K562 (cell line): Measurements from ENCODE around the gene INPP5K. TPM values are rescaled to one million over a fixed set of nuclear protein-coding genes. Genes with fewer than 3 reads are reported as not detected.

ENCODE experiments used
- ATAC-seq: fragments of 200-7000 bp; cut with Tn5 transposase; 3 replicates; pipeline ENCODE4 v1.9.1; 2020; ENCODE audit warnings: moderate library complexity
- BruUV-seq: library from RNA; stranded (reverse); fragments of 400-500 nt; replicated peaks from 2 replicates; lab custom pipeline; 2021; lab: Mats Ljungman, UMichigan
- CTCF ChIA-PET: fragments of 300-600 bp; formaldehyde crosslinking; extraction: SDS; loops from one replicate; lab custom pipeline; 2021; ENCODE audit warnings: low intra/inter-chr PET ratio; lab: Yijun Ruan, JAX
- POLR2A ChIA-PET: fragments of 300-600, 350-650 bp; sonication (Branson Sonifier 250); formaldehyde crosslinking; extraction: SDS; loops from one replicate; lab custom pipeline; 2021; ENCODE audit warnings: antibody characterized with exemption, inconsistent platforms; lab: Yijun Ruan, JAX
- DNase-seq, 4 experiments: peaks; one replicate each; pipeline versions ENCODE4 v3.0.0 to v3.0.0-alpha.2; 2011 to 2018; ENCODE audit warnings: low spot score in 3 of 4, mixed read lengths in 3 of 4; ENCODE audit errors: extremely low read depth in 1 of 4
- FAIRE-seq: peaks from 2 replicates; lab custom pipeline; 2011; peaks lifted over from hg19 to GRCh38; lab: Jason Lieb, UNC
- H2AFZ ChIP-seq: 2 replicates; pipeline ENCODE4 v1.6.0; 2011; ENCODE audit warnings: low read depth, low read length, control low read depth, inconsistent platforms
- H3K27ac ChIP-seq: fragments of 200-600 bp; 3 replicates; pipeline ENCODE4 v1.8.0; 2011; ENCODE audit warnings: low read depth, mild to moderate bottlenecking, control low read depth, inconsistent platforms, low read length, moderate library complexity, mixed read lengths; ENCODE audit errors: extremely low read depth
- H3K27me3 ChIP-seq, 2 experiments: fragments of 300-600 bp in 1 of 2; 2 replicates in 1 of 2; 3 replicates in 1 of 2; pipeline versions ENCODE4 v1.6.0 to v1.8.0; 2011; ENCODE audit warnings: inconsistent platforms in 2 of 2, low read length in 2 of 2, mild to moderate bottlenecking in 1 of 2, mixed read lengths in 1 of 2, moderate library complexity in 1 of 2; ENCODE audit not compliant: control insufficient read depth in 2 of 2, insufficient read depth in 2 of 2
- H3K36me3 ChIP-seq: fragments of 300-600 bp; 3 replicates; pipeline ENCODE4 v1.8.0; 2011; ENCODE audit warnings: mild to moderate bottlenecking, low read length, inconsistent platforms; ENCODE audit not compliant: control insufficient read depth, insufficient read depth
- H3K4me1 ChIP-seq, 2 experiments: fragments of 200-600 bp in 1 of 2; replicated peaks in 1 of 2; 2 replicates in 1 of 2; 3 replicates in 1 of 2; pipeline versions ENCODE4 v1.5.1 to v1.8.0; 2011; ENCODE audit warnings: inconsistent platforms in 2 of 2, low read length in 2 of 2, mild to moderate bottlenecking in 1 of 2, mixed read lengths in 1 of 2, moderate library complexity in 1 of 2; ENCODE audit not compliant: control insufficient read depth in 2 of 2, insufficient read depth in 2 of 2
- H3K4me2 ChIP-seq: 2 replicates; pipeline ENCODE4 v1.6.1; 2011; ENCODE audit warnings: low read length, control low read depth, inconsistent platforms, mixed read lengths; ENCODE audit not compliant: insufficient read depth
- H3K4me3 ChIP-seq: fragments of 200-600 bp; sonication (generic), shearing (Covaris generic); 2 replicates; pipeline ENCODE4 v1.5.1; 2016; ENCODE audit warnings: control low read depth, inconsistent platforms
- H3K79me2 ChIP-seq: fragments of 200-600 bp; 3 replicates; pipeline ENCODE4 v1.8.0; 2011; ENCODE audit warnings: low read length, inconsistent platforms; ENCODE audit not compliant: control insufficient read depth, insufficient read depth
- H3K9ac ChIP-seq, 2 experiments: 2 replicates each; pipeline versions ENCODE4 v1.6.0 to v1.6.1; 2011; ENCODE audit warnings: low read depth in 2 of 2, low read length in 2 of 2, control low read depth in 1 of 2, inconsistent platforms in 1 of 2, mild to moderate bottlenecking in 1 of 2, mixed read lengths in 1 of 2; ENCODE audit not compliant: insufficient read depth in 1 of 2
- H3K9me1 ChIP-seq: one replicate; pipeline ENCODE4 v1.6.0; 2011; ENCODE audit warnings: inconsistent platforms, mild to moderate bottlenecking, low read length, moderate library complexity; ENCODE audit not compliant: control insufficient read depth, insufficient read depth
- H3K9me3 ChIP-seq: replicated peaks from 2 replicates; pipeline ENCODE4 v1.5.1; 2011; ENCODE audit warnings: low read depth, low read length, inconsistent platforms; ENCODE audit not compliant: control insufficient read depth, insufficient read depth
- H4K20me1 ChIP-seq: replicated peaks from 2 replicates; pipeline ENCODE4 v1.6.1; 2011; ENCODE audit warnings: low read length, inconsistent platforms, mixed read lengths; ENCODE audit not compliant: control insufficient read depth, insufficient read depth
- CEBPG ChIP-seq, 3 experiments: fragments of 200-800 bp in 1 of 3; sonication (Bioruptor generic) in 1 of 3; sonication (generic) in 1 of 3; formaldehyde crosslinking in 1 of 3; IDR thresholded peaks in 2 of 3; conservative IDR thresholded peaks in 1 of 3; 2 replicates each; pipeline versions ENCODE4 v1.6.1 to v1.8.0; 2016 to 2022; ENCODE audit warnings: missing compliant biosample characterization in 2 of 3, missing genetic modification characterization in 2 of 3, mild to moderate bottlenecking in 1 of 3, missing genetic modification reagents in 1 of 3
- FOSL1 ChIP-seq: fragments of 200-800 bp; sonication (Bioruptor generic); conservative IDR thresholded peaks from 2 replicates; pipeline ENCODE4 v1.6.1; 2016; ENCODE audit warnings: missing genetic modification characterization, missing compliant biosample characterization
- GATA2 ChIP-seq: sonication (generic); formaldehyde crosslinking; IDR thresholded peaks from 2 replicates; pipeline ENCODE4 v1.4.0; 2020; ENCODE audit warnings: mild to moderate bottlenecking, missing genetic modification reagents
- HDAC6 ChIP-seq: IDR thresholded peaks from 2 replicates; pipeline ENCODE4 v1.6.1; 2012; ENCODE audit warnings: low read depth, mild to moderate bottlenecking, control low read depth, inconsistent platforms, low read length, moderate library complexity
- KDM2B ChIP-seq: fragments of 250-450 bp; sonication (Bioruptor Pico); IDR thresholded peaks from 2 replicates; pipeline ENCODE4 v1.8.0; 2021; ENCODE audit warnings: mild to moderate bottlenecking, moderate library complexity
- KHSRP ChIP-seq: fragments of 450-650 bp; IDR thresholded peaks from 2 replicates; pipeline ENCODE4 v1.6.1; 2017
- KLF16 ChIP-seq: IDR thresholded peaks from 2 replicates; pipeline ENCODE4 v1.6.1; 2016; ENCODE audit warnings: antibody characterized with exemption
- MYC ChIP-seq, 2 experiments: fragments of 250-450 bp in 1 of 2; sonication (Bioruptor Pico) in 1 of 2; IDR thresholded peaks; 2 replicates each; pipeline versions ENCODE4 v1.5.1 to v1.6.1; 2012 to 2021; ENCODE audit warnings: low read depth in 2 of 2, borderline replicate concordance in 1 of 2, improper control_type of control experiment in 1 of 2, low read length in 1 of 2, mild to moderate bottlenecking in 1 of 2, moderate library complexity in 1 of 2
- NCOA6 ChIP-seq: fragments of 450-650 bp; IDR thresholded peaks from 2 replicates; pipeline ENCODE4 v1.6.1; 2017; ENCODE audit warnings: mild to moderate bottlenecking
- NRF1 ChIP-seq, 2 experiments: fragments of 450-650 bp; IDR thresholded peaks in 1 of 2; conservative IDR thresholded peaks in 1 of 2; 2 replicates each; pipeline ENCODE4 v1.6.1; 2014; ENCODE audit warnings: mild to moderate bottlenecking in 2 of 2
- SP2 ChIP-seq: IDR thresholded peaks from 2 replicates; pipeline ENCODE4 v1.6.1; 2011; ENCODE audit warnings: mild to moderate bottlenecking, low read depth, low read length, moderate library complexity; ENCODE audit not compliant: poor library complexity, severe bottlenecking; ENCODE audit errors: extremely low read depth
- XRCC4 ChIP-seq: IDR thresholded peaks from one replicate; pipeline ENCODE4 v1.6.1; 2011; ENCODE audit not compliant: insufficient read depth, insufficient read length; ENCODE audit errors: extremely low read depth
- ZFPM2 ChIP-seq: fragments of 250-450 bp; sonication (Bioruptor Pico); IDR thresholded peaks from 2 replicates; pipeline ENCODE4 v1.5.1; 2022; ENCODE audit warnings: mild to moderate bottlenecking
- ZKSCAN1 ChIP-seq: fragments of 150-350 bp; IDR thresholded peaks from 2 replicates; pipeline ENCODE4 v1.6.1; 2016; ENCODE audit warnings: low read depth, low read length
- ZNF134 ChIP-seq: fragments of 250-450 bp; sonication (Bioruptor Pico); conservative IDR thresholded peaks from 2 replicates; pipeline ENCODE4 v1.4.0; 2020
- ZNF655 ChIP-seq: fragments of 250-450 bp; sonication (Bioruptor Pico); IDR thresholded peaks from 2 replicates; pipeline ENCODE4 v1.5.0; 2021
- ZSCAN29 ChIP-seq: fragments of 450-650 bp; IDR thresholded peaks from 2 replicates; pipeline ENCODE4 v1.6.1; 2017
- WGBS: fragments of 100-300 bp; shearing (Covaris generic); methylation state at CpG from one replicate; pipeline ENCODE4 v1.1.6; 2016; ENCODE audit warnings: low coverage, mixed read lengths; ENCODE audit not compliant: insufficient coverage; ENCODE audit errors: missing lambda C conversion rate; 5-methylcytosine and 5-hydroxymethylcytosine counted together
- in situ Hi-C: fragments of 300-500 bp; cut with MboI; formaldehyde crosslinking; loops from 4 replicates; pipeline ENCODE4 v1.15.0; 2018; ENCODE audit warnings: inconsistent platforms, mixed read lengths
- intact Hi-C: fragments of 100-400 bp; cut with micrococcal nuclease; formaldehyde crosslinking; loops from 2 replicates; pipeline ENCODE4 v1.14.2; 2022
- polyA plus RNA-seq, 8 experiments: library from polyadenylated mRNA; depleted of rRNA in 4 of 8; stranded (reverse) in 5 of 8; unstranded in 3 of 8; fragments of >200 nt; fragmentation: Nextera tagmentation in 2 of 8; fragmentation: Illumina TruSeq in 1 of 8; extraction: Ambion mirVana in 2 of 8; extraction: Trizol in 1 of 8; gene quantifications; 2 replicates each; pipeline versions ENCODE4 v1.2.1 to v1.2.3, GENCODE V29; 2011 to 2014; ENCODE audit warnings: inconsistent platforms in 1 of 8, missing spikeins in 1 of 8
- total RNA-seq, 7 experiments: library from RNA; depleted of rRNA in 6 of 7; stranded (reverse); fragments of >200 nt in 6 of 7; fragmentation: Illumina TruSeq in 2 of 7; extraction: Trizol in 2 of 7; gene quantifications; 2 replicates each; pipeline versions ENCODE4 v1.2.1 to v1.2.3, GENCODE V29; 2011 to 2021; ENCODE audit warnings: low replicate concordance in 1 of 7
- TF ChIP-seq, protein P1 (sequence below): fragments of 450-650 bp; IDR thresholded peaks from 2 replicates; pipeline ENCODE4 v1.6.1; 2016; ENCODE audit warnings: antibody characterized with exemption

INPP5K gene
- total and polyA plus RNA-seq, 9 of the 15 experiments (the other 6 are each of a cell fraction or from before 2014, with no cell fraction given), result 0.63 to 15.1 (median 10.1) TPM

- H3K4me1 ChIP-seq, result no peaks in the 10 kb centered on the region
- TF ChIP-seq CEBPG (CRISPR knock-in tag; IDR thresholded peaks at IDR 0.05) (no peak), CEBPG (tag; conservative IDR thresholded peaks at IDR 0.05 in 1 of 2, IDR thresholded peaks at IDR 0.05 in 1 of 2) (no peak), KDM2B (CRISPR knock-in tag) (no peak), KLF16 (no peak), SP2 (no peak), ZSCAN29 (no peak), KHSRP (no peak), MYC (IDR thresholded peaks at IDR 0.05; ENCODE audit: low read depth, low read length) (no peak), MYC (CRISPR knock-in tag; IDR thresholded peaks at IDR 0.05; ENCODE audit: borderline replicate concordance, low read depth) (no peak), ZNF655 (CRISPR knock-in tag) (no peak), ZFPM2 (no peak), ZNF134 (no peak), FOSL1 (tag) (no peak), HDAC6 (no peak), ZKSCAN1 (no peak), GATA2 (CRISPR knock-in tag) (no peak), NCOA6 (no peak), XRCC4 (no peak), NRF1 (conservative IDR thresholded peaks at IDR 0.05 in 1 of 2, IDR thresholded peaks at IDR 0.05 in 1 of 2) (no peak)
- TF ChIP-seq, protein P1, sequence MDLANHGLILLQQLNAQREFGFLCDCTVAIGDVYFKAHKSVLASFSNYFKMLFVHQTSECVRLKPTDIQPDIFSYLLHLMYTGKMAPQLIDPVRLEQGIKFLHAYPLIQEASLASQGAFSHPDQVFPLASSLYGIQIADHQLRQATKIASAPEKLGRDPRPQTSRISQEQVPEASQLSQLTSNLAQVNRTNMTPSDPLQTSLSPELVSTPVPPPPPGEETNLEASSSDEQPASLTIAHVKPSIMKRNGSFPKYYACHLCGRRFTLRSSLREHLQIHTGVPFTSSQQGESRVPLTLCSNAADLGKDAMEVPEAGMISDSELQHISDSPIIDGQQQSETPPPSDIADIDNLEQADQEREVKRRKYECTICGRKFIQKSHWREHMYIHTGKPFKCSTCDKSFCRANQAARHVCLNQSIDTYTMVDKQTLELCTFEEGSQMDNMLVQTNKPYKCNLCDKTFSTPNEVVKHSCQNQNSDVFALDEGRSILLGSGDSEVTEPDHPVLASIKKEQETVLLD, result no peak
- H3K27ac ChIP-seq, result no peak overlapping the region
- DNase-seq (no peak), ATAC-seq (no peak), FAIRE-seq (no peak)
- no peak overlapping the region for H2AFZ ChIP-seq
- CTCF ChIA-PET, result no interaction called here
- no peak overlapping the region for H3K4me2 ChIP-seq
- H3K79me2 ChIP-seq, result no peaks in the 10 kb centered on the region
- intact Hi-C loops (no loop called here), in situ Hi-C loops (no loop called here)
- no peaks in the 10 kb centered on the region for H3K9me3 ChIP-seq
- no TSS peak for BruUV-seq
- H4K20me1 ChIP-seq, result no peaks in the 10 kb centered on the region
- H3K4me3 ChIP-seq, result no peak overlapping the region
- POLR2A ChIA-PET, result interaction anchor here (0.9 kb wide), 1 partner anchor 9 kb away, joined by 4 read pairs; no protein-coding TSS in a partner anchor
- H3K27me3 ChIP-seq, result no peaks in the 10 kb centered on the region
- H3K9ac ChIP-seq, result no peak overlapping the region
- H3K9me1 ChIP-seq, result no peaks in the 10 kb centered on the region
- peaks cover 70% of the 10 kb centered on the region; the same call in 2 of the 3 replicates for H3K36me3 ChIP-seq
- no CpG with 5 or more reads among the region's 8 CpGs for WGBS
Measured at GRCh38 chr17:1542316-1542715, 25.9 kb upstream of the INPP5K start.
